Measurements from ENCODE around the gene FAM118B.

DNA sequence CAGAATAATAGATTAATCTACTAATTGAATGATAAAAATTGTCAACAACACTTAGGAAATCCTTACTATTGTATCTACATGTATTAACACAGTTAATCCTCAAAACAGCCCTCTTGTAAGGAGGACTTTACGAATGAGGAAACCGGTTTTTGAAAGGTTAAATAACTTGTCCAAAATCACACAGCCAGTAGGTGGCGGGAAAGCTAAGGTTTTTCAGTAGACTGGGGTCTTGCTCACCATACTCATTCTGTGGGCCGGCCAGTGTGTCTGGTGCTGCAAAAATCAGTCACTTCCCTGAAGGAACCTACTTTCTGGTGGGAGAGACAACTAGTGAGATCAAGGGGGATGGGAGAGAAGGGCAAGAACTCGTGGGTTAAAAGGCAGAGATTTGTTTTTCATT lies 96.1 kb downstream of the FAM118B start:
- no peak for TF ChIP-seq ZFP30 (CRISPR knock-in tag; IDR thresholded peaks at IDR 0.05)
- TF ChIP-seq, protein P1, sequence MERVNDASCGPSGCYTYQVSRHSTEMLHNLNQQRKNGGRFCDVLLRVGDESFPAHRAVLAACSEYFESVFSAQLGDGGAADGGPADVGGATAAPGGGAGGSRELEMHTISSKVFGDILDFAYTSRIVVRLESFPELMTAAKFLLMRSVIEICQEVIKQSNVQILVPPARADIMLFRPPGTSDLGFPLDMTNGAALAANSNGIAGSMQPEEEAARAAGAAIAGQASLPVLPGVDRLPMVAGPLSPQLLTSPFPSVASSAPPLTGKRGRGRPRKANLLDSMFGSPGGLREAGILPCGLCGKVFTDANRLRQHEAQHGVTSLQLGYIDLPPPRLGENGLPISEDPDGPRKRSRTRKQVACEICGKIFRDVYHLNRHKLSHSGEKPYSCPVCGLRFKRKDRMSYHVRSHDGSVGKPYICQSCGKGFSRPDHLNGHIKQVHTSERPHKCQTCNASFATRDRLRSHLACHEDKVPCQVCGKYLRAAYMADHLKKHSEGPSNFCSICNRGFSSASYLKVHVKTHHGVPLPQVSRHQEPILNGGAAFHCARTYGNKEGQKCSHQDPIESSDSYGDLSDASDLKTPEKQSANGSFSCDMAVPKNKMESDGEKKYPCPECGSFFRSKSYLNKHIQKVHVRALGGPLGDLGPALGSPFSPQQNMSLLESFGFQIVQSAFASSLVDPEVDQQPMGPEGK (CRISPR knock-in tag; IDR thresholded peaks at IDR 0.05; ENCODE audit: borderline replicate concordance): no peak
- TF ChIP-seq ARNTL (CRISPR knock-in tag; IDR thresholded peaks at IDR 0.05; ENCODE audit: borderline replicate concordance, low read depth): no peak
- no peak for TF ChIP-seq TCF4 (CRISPR knock-in tag; IDR thresholded peaks at IDR 0.05; ENCODE audit: borderline replicate concordance)
- TF ChIP-seq, protein P2, sequence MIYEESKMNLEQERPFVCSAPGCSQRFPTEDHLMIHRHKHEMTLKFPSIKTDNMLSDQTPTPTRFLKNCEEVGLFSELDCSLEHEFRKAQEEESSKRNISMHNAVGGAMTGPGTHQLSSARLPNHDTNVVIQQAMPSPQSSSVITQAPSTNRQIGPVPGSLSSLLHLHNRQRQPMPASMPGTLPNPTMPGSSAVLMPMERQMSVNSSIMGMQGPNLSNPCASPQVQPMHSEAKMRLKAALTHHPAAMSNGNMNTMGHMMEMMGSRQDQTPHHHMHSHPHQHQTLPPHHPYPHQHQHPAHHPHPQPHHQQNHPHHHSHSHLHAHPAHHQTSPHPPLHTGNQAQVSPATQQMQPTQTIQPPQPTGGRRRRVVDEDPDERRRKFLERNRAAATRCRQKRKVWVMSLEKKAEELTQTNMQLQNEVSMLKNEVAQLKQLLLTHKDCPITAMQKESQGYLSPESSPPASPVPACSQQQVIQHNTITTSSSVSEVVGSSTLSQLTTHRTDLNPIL (CRISPR knock-in tag; IDR thresholded peaks at IDR 0.05; ENCODE audit: low read depth): no peak
- no peak for TF ChIP-seq ZC3H10 (CRISPR knock-in tag; IDR thresholded peaks at IDR 0.05)
- TF ChIP-seq SNAI2 (CRISPR knock-in tag; IDR thresholded peaks at IDR 0.05): no peak
- no peak for TF ChIP-seq BACH2 (CRISPR knock-in tag; IDR thresholded peaks at IDR 0.05; ENCODE audit: borderline replicate concordance)
- TF ChIP-seq ESRRG (CRISPR knock-in tag; IDR thresholded peaks at IDR 0.05): no peak
